Sigmoid colon (tissue), 7 donors: ENCODE results near the gene MPC1. TPM values are rescaled to one million over a fixed set of nuclear protein-coding genes. Genes with fewer than 3 reads are reported as not detected.

Source experiments
- DNase-seq: peaks from one replicate; pipeline ENCODE4 v3.0.0-alpha.2; 2019
- H3K27ac ChIP-seq, 4 donors: fragments of 200-600 bp; sonication (generic); one replicate each; pipeline ENCODE4 v1.5.1; 2016 to 2019; ENCODE audit warnings: mild to moderate bottlenecking in 1 of 4
- H3K27me3 ChIP-seq, 3 donors: fragments of 200-600 bp; sonication (generic); one replicate each; pipeline ENCODE4 v1.5.1; 2019; ENCODE audit warnings: mild to moderate bottlenecking in 1 of 3
- H3K36me3 ChIP-seq, 4 donors: fragments of 200-600 bp; sonication (generic); one replicate each; pipeline ENCODE4 v1.5.1; 2016 to 2019
- H3K4me1 ChIP-seq, 4 donors: fragments of 200-600 bp; sonication (generic); one replicate each; pipeline ENCODE4 v1.5.1; 2017 to 2019
- H3K4me3 ChIP-seq, 4 donors: fragments of 200-600 bp; sonication (generic); one replicate each; pipeline ENCODE4 v1.5.1; 2017 to 2019; ENCODE audit warnings: mild to moderate bottlenecking in 2 of 4, moderate library complexity in 1 of 4
- H3K9me3 ChIP-seq, 4 donors: fragments of 200-600 bp in 3 of 4; sonication (generic) in 3 of 4; one replicate each; pipeline versions ENCODE4 v1.5.1 to v1.6.1; 2013 to 2019
- EP300 ChIP-seq, 4 donors: sonication (generic); formaldehyde crosslinking; IDR thresholded peaks; one replicate each; pipeline ENCODE4 v1.6.1; 2017; ENCODE audit warnings: antibody characterized with exemption in 4 of 4
- POLR2A ChIP-seq, 2 donors: fragments of 450-650 bp; IDR thresholded peaks; one replicate each; pipeline ENCODE4 v1.6.1; 2016; ENCODE audit warnings: antibody characterized with exemption in 2 of 2, mild to moderate bottlenecking in 2 of 2, moderate library complexity in 2 of 2
- POLR2AphosphoS5 ChIP-seq, 4 donors: sonication (generic); formaldehyde crosslinking; IDR thresholded peaks; one replicate each; pipeline ENCODE4 v1.6.1; 2017; ENCODE audit warnings: antibody characterized with exemption in 4 of 4
- WGBS, 2 donors: extraction: QIAGEN DNeasy Blood & Tissue Kit; methylation state at CpG; one replicate each; pipeline ENCODE4 v1.1.7; 2013; 5-methylcytosine and 5-hydroxymethylcytosine counted together
- intact Hi-C: fragments of 100-400 bp; cut with DNase I; formaldehyde crosslinking; loops from one replicate; pipeline ENCODE4 v1.15.1; 2023
- polyA plus RNA-seq, 3 donors: library from polyadenylated mRNA; stranded (reverse); fragments of 200-250 nt; gene quantifications; one replicate each; pipeline ENCODE4 v1.2.3, GENCODE V29; 2013
- total RNA-seq, 4 donors: library from RNA; depleted of rRNA; stranded (reverse); fragments of >200 nt; gene quantifications; one replicate each; pipeline ENCODE4 v1.1.0, GENCODE V29; 2016
- TF ChIP-seq, protein P1 (sequence below), 4 experiments: fragments of 450-650 bp in 3 of 4; fragments of 200-600 bp in 1 of 4; IDR thresholded peaks; one replicate each; pipeline ENCODE4 v1.5.1; 2016 to 2019; ENCODE audit warnings: antibody characterized with exemption in 4 of 4, mild to moderate bottlenecking in 3 of 4, moderate library complexity in 2 of 4
- donor health status: healthy with polysubstance abuse.
- donor health status: Bipolar disorder and iron deficiency.
- donor health status: healthy.

Gene MPC1
- total RNA-seq (10 to 100 TPM; 52.9 to 82.0 (median 78.3) TPM), polyA plus RNA-seq (100 to 1,000 TPM; 116 to 310 (median 161) TPM)

DNA sequence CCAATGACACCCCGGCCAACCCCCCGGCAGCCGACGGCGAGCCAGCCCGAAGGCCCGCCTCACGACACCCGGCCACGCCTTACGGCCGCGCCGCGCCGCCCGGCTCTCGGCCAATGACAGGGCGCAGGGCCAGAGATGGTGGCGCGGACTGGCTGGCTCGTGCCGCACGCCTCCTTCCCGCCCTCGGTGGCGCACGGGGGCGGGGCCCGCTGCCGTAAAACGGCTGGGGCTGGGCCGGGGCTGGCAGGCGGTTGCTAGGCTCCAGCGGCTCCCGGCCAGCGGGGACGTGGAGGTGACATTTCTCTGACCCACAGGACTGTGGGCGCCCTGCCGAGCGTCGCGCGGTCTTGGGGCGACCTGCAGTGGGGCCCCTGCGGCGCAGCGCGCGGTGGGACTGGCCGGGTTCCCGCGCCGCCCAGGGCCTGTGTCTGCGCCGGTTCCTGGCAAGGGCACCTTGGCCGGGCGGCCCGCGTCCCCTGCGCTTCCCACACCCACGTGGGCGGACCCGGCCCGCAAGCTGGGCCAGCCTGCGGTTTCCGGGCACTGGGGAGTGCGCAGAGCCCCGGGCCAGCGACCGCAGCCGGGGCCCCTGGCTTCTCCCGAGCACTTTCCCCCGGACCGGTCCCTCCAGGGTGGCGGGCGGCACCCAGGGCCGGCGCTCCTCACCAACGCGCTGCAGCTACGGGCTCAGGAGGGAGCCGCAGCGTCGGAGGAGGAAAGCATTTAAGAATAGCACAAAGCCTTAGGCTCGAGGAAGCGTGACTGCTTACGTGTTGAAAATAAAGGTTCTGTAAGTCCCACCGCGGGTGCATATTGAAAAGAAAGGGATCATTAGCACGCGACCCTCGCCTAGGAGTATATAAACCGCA is at the start of gene MPC1:
Gene MPC1 (minus strand): TSS at position 8 of the 869 bp plus-strand sequence. CDS start 64 bp downstream, outside the sequence.
- Histone ChIP-seq H3K27me3 (no peaks in the 10 kb centered on the region), H3K9me3 (no peaks in the 10 kb centered on the region), H3K27ac (peak within 1 kb of the TSS; percentile 92 to 97 (median 95)), H3K36me3 (no peaks in the 10 kb centered on the region), H3K4me3 (peak within 1 kb of the TSS; percentile 57 to 98 (median 97)), H3K4me1 (peaks cover 0 to 22% (median 11%) of the 10 kb centered on the region in 4 donors)
- DNase-seq, result peak; percentile 97
- 0% methylated on average over 94 of the region's 94 CpGs for WGBS, 2 donors
- TF ChIP-seq EP300 (IDR thresholded peaks at IDR 0.05) (peak in 1 of 4 donors; percentile 33), POLR2AphosphoS5 (IDR thresholded peaks at IDR 0.05) (peak; percentile 86 to 93 (median 90)), POLR2A (IDR thresholded peaks at IDR 0.05) (peak; percentile 37 to 55)
- TF ChIP-seq, protein P1, sequence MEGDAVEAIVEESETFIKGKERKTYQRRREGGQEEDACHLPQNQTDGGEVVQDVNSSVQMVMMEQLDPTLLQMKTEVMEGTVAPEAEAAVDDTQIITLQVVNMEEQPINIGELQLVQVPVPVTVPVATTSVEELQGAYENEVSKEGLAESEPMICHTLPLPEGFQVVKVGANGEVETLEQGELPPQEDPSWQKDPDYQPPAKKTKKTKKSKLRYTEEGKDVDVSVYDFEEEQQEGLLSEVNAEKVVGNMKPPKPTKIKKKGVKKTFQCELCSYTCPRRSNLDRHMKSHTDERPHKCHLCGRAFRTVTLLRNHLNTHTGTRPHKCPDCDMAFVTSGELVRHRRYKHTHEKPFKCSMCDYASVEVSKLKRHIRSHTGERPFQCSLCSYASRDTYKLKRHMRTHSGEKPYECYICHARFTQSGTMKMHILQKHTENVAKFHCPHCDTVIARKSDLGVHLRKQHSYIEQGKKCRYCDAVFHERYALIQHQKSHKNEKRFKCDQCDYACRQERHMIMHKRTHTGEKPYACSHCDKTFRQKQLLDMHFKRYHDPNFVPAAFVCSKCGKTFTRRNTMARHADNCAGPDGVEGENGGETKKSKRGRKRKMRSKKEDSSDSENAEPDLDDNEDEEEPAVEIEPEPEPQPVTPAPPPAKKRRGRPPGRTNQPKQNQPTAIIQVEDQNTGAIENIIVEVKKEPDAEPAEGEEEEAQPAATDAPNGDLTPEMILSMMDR (IDR thresholded peaks at IDR 0.05), result no peak
- intact Hi-C loops, result loop anchor here (2.0 to 10.0 kb wide), 5 partner anchors 174 to 574 kb away; partner anchors contain the start of genes RNASET2 and RPS6KA2

DNA sequence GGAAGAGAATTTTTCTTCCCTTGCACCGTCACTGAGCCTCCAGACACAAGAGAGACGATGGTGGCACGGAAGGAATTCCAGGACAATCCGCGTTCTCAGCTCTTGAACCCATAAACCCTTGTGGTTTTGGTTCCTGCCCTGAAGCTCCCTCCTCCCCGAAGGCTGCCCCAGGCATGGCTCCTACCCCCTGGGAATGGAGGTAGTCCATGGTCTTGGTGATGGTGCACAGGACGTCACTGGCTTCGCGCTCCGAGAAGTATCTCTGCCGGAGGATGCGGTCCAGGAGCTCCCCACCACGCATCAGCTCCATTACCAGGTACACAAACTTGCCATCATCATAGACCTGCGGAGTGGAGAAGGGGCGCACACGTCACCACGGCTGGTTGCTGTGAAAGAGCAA is 47.5 kb upstream of the MPC1 start:
- H3K27me3 ChIP-seq, result no peaks in the 10 kb centered on the region
- TF ChIP-seq, protein P1 (IDR thresholded peaks at IDR 0.05), result no peak
- TF ChIP-seq POLR2A (IDR thresholded peaks at IDR 0.05) (no peak), POLR2AphosphoS5 (IDR thresholded peaks at IDR 0.05) (no peak), EP300 (IDR thresholded peaks at IDR 0.05) (no peak)
- intact Hi-C loops, result no loop called here
- no peaks in the 10 kb centered on the region for H3K4me1 ChIP-seq
- no peaks in the 10 kb centered on the region for H3K9me3 ChIP-seq
- DNase-seq, result no peak
- 96% methylated on average over 17 of the region's 17 CpGs for WGBS, 2 donors
- H3K4me3 ChIP-seq, result no peak overlapping the region
- peaks cover 0 to 32% (median 9%) of the 10 kb centered on the region in 4 donors for H3K36me3 ChIP-seq
- no peak overlapping the region for H3K27ac ChIP-seq

DNA sequence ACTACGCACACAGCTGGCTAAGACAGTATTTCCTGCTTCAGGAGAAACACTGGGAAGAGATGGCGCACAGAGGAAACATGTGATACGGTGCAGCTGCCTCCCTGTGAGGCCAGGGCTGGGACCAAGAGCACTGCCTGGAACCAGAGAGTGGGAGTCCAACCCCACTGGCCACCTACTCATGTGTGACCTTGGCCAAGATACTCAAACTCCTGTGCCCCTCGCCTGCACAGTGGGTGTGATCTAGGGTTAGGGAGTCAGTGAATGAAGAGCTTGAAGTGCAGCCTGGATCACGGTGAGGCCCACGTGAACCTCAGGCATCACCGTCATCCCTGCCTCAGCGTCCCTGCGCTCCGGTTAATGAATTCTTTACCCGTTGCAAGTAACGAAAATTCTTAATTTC is 41.7 kb upstream of the MPC1 start:
- peaks cover 0 to 29% (median 9%) of the 10 kb centered on the region in 4 donors for H3K36me3 ChIP-seq
- no peak for DNase-seq
- WGBS, 2 donors, result 87 to 92% methylated on average over 12 of the region's 12 CpGs

DNA sequence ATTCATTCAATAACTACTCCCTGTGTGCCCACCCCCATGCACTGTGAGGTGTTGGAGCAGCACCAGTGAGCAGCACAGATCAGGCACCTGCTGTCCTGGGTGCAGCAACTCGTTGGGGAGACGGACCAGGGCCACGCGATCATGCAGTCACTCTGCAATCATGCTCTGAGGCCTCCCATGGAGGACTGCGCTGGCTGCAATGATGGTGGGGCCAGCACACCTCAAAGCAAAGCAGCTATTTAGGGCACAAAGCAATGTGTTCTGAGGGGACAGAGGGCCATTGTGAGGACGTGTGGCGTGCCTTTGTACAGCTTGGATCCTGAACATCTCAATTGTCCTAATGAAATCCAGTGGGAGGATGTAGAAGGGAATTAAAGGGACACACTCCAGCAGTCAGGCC is 41.0 kb upstream of the MPC1 start:
- H3K9me3 ChIP-seq, result no peaks in the 10 kb centered on the region
- intact Hi-C loops, result no loop called here

More for the DNA sequence above, 41.7 kb upstream of the MPC1 start:
- H3K27ac ChIP-seq, result no peak overlapping the region
- no peaks in the 10 kb centered on the region for H3K9me3 ChIP-seq
- H3K4me3 ChIP-seq, result no peak overlapping the region
- H3K27me3 ChIP-seq, result no peaks in the 10 kb centered on the region
- H3K4me1 ChIP-seq, result peaks cover 0 to 9% (median 0%) of the 10 kb centered on the region in 4 donors
- TF ChIP-seq, protein P1 (IDR thresholded peaks at IDR 0.05), result no peak
- TF ChIP-seq POLR2AphosphoS5 (IDR thresholded peaks at IDR 0.05), result no peak
- intact Hi-C loops, result no loop called here

More for the DNA sequence above, 41.0 kb upstream of the MPC1 start:
- peaks cover 0 to 34% (median 8%) of the 10 kb centered on the region in 4 donors for H3K36me3 ChIP-seq
- TF ChIP-seq POLR2AphosphoS5 (IDR thresholded peaks at IDR 0.05) (no peak), POLR2A (IDR thresholded peaks at IDR 0.05) (no peak), EP300 (IDR thresholded peaks at IDR 0.05) (no peak)
- TF ChIP-seq, protein P1 (IDR thresholded peaks at IDR 0.05), result no peak
- H3K4me3 ChIP-seq, result no peak overlapping the region
- 88 to 92% methylated on average over 7 of the region's 7 CpGs for WGBS, 2 donors
- H3K27me3 ChIP-seq, result no peaks in the 10 kb centered on the region
- no peak overlapping the region for H3K27ac ChIP-seq
- peaks cover 0 to 9% (median 0%) of the 10 kb centered on the region in 4 donors for H3K4me1 ChIP-seq
- no peak for DNase-seq
